Ectodermal cell (in vitro differentiated cells): Measurements from ENCODE around the gene TRIM40.
A peak's percentile ranks its signal among the peaks of the same experiment; 100 is the strongest.
"Not testable (repeated sequence)": the region's sequence is repeated elsewhere in the genome, so short reads cannot be mapped to it uniquely, and the experiment has no call there.

Experiments
- H3K27ac ChIP-seq: 2 replicates; pipeline ENCODE4 v1.7.0; 2013; ENCODE audit warnings: mild to moderate bottlenecking, low read depth, low read length; ENCODE audit not compliant: insufficient read depth, poor library complexity, severe bottlenecking
- H3K27me3 ChIP-seq: 2 replicates; pipeline ENCODE4 v1.7.0; 2013; ENCODE audit warnings: mild to moderate bottlenecking, low read length; ENCODE audit not compliant: insufficient read depth, control insufficient read depth, poor library complexity, severe bottlenecking
- H3K36me3 ChIP-seq: one replicate; pipeline ENCODE4 v1.7.0; 2013; ENCODE audit warnings: low read length; ENCODE audit not compliant: control insufficient read depth, insufficient read depth
- H3K4me1 ChIP-seq: one replicate; pipeline ENCODE4 v1.7.0; 2013; ENCODE audit warnings: low read length; ENCODE audit not compliant: control insufficient read depth, insufficient read depth
- H3K4me3 ChIP-seq: 2 replicates; pipeline ENCODE4 v1.7.0; 2013; ENCODE audit warnings: low read depth, low read length, control low read depth; ENCODE audit not compliant: insufficient read depth
- H3K9me3 ChIP-seq: 2 replicates; pipeline ENCODE4 v1.7.0; 2013; ENCODE audit warnings: mild to moderate bottlenecking, low read length, moderate library complexity; ENCODE audit not compliant: control insufficient read depth
- WGBS, 2 experiments: methylation state at CpG; one replicate each; pipeline ENCODE4 v1.1.7; 2013; ENCODE audit warnings: missing lambda C conversion rate in 2 of 2; 5-methylcytosine and 5-hydroxymethylcytosine counted together

The TRIM40 gene

DNA sequence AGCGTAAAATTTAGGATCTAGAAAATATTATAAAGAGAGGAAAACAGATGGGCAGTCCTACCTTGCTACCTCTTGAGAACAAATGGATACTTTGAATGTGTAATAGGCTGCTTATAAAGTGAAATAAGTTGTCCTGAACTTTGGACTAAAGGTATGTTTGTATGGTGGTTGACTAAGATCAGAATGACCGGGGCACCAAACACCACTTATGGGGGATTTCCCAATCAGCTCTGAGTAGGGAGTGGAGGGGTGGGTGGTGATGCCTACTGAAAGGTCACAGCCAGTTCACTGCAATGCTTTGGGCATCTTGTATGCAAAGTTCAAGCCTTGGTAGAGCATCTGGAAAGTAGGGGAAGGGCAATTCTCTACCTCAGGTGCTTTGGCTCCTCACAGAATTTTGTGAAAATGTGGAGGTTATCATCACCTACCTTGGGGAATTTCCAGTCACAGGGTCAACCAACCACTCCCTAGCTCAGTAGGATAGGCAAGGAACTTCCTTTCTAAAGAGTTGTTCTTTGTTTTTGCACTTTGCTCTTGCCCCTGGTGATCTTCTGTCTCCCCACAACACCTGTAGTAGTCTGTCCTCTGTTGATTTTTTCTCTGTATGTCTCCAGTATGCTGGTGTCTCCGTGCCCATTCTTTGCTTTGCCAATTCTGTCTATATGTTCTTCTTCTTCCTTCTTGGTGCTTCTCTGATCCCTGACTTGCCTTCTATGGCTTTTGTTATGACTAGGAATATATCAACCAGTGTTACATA, 22.8 kb upstream of the TRIM40 start, which contains the start of gene TRIM31:
TSS of gene TRIM31 (minus strand) at position 88 of the 757 bp plus-strand sequence. CDS start 285 bp downstream, outside the sequence.
- Histone ChIP-seq H3K9me3 (no peaks in the 10 kb centered on the region), H3K4me3 (no peak within 1 kb of the TSS), H3K36me3 (no peaks in the 10 kb centered on the region), H3K4me1 (no peaks in the 10 kb centered on the region), H3K27ac (no peak within 1 kb of the TSS), H3K27me3 (peaks cover 45% of the 10 kb centered on the region)
- 86 to 87% methylated on average over 3 of the region's 3 CpGs for WGBS, 2 experiments

GRCh38 chr6:30113841-30114240, 22.1 kb upstream of the TRIM40 start:
- Histone ChIP-seq H3K27me3 (peaks cover 45% of the 10 kb centered on the region), H3K9me3 (no peaks in the 10 kb centered on the region), H3K27ac (no peak overlapping the region), H3K4me1 (no peaks in the 10 kb centered on the region), H3K4me3 (no peak overlapping the region), H3K36me3 (no peaks in the 10 kb centered on the region)
- WGBS, 2 experiments = 88% methylated on average over 1 of the region's 1 CpG; no CpG with 5 or more reads in 1 of the 2 experiments

DNA sequence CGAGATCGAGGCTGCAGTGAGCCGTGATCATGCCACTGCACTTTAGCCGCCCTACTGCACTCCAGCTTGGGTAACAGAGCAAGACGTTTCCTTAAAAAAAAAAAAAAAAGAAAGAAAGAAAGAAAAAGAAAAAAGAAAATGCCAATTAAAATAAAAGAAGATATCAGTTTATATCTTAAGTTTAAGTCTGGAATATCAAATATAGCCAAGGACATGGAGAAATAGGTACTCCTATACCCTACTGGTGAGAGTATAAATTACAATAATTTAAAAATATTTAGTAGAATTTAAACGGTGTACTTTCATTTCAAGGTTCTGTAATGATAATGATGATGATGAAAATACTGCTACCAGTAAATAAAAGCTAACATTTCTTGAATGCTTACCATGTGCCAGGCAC, 19.2 kb upstream of the TRIM40 start:
- WGBS, 2 experiments = 92 to 95% methylated on average over 4 to 6 of the region's 6 CpGs
- H3K4me3 ChIP-seq = no peak overlapping the region
- no peaks in the 10 kb centered on the region for H3K9me3 ChIP-seq
- H3K27ac ChIP-seq = no peak overlapping the region
- H3K27me3 ChIP-seq = peaks cover 28% of the 10 kb centered on the region
- H3K4me1 ChIP-seq = no peaks in the 10 kb centered on the region
- H3K36me3 ChIP-seq = no peaks in the 10 kb centered on the region

DNA sequence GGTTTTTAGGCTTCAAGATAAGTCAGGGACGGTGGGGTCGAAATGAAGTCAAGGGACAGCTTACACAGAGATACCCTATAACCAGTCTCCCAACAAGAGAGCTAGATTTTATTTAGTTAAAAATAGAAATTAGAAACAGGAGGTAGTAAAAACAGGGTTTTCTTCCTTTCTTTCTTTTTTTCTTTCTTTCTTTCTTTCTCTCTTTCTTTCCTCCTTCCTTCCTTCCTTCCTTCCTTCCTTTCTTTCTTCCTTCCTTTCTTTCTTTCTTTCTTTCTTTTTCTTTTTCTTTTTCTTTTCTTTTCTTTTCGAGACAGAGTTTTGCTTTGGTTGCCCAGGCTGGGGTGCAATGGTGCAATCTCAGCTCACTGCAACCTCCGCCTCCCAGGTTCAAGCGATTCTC, 17.2 kb upstream of the TRIM40 start:
- not testable (repeated sequence) for H3K9me3 ChIP-seq, H3K36me3 ChIP-seq, H3K4me1 ChIP-seq, H3K27ac ChIP-seq, H3K4me3 ChIP-seq
- H3K27me3 ChIP-seq = peaks cover 13% of the 10 kb centered on the region
- WGBS, 2 experiments = 89 to 97% methylated on average over 3 to 5 of the region's 5 CpGs

DNA sequence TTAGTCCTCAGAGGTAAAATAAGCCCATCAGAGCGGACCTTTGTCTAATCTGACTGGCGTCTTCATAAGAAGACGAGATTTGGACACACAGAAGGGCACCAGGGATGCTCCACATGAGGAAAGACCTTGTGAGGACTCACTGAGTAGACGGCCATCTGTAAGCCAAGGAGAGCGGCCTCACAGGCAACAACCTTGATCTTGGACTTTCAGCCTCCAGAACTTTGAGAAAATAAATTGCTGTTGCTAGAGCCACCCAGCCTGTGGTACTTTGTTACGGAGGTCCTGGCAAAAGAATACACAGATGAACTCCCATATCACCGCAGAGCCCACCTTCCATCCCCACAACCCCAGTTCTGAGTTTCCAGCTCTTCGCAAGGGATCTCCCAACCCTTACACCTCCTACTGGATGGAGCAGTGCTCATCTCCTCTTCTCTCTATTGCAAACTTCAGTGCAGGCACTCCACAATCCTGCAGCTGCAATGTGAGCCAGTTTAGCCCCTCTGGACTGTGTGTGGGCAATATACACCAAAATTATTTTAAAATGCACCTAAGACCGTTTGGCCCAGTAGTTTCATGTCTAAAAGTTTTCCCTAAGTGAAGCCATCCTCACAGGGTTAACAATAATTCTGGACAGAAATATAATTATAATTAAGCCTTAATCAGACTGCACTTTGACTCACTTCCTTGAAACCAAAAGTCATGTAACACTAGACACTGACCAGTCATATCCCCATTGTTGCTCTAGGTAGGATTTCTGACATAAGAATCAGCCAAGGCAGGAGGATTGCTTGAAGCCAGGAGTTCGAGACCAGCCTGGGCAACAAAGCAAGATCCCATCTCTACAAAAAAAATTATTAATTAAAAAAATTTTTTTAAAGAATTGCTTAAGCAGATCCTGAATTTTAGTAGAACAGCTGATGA, 14.2 kb upstream of the TRIM40 start:
- H3K4me1 ChIP-seq = no peaks in the 10 kb centered on the region
- H3K27me3 ChIP-seq = peaks cover 30% of the 10 kb centered on the region
- no peaks in the 10 kb centered on the region for H3K36me3 ChIP-seq
- no peaks in the 10 kb centered on the region for H3K9me3 ChIP-seq
- no peak overlapping the region for H3K27ac ChIP-seq
- no peak overlapping the region for H3K4me3 ChIP-seq
- WGBS, 2 experiments = 87 to 92% methylated on average over 9 to 10 of the region's 10 CpGs

DNA sequence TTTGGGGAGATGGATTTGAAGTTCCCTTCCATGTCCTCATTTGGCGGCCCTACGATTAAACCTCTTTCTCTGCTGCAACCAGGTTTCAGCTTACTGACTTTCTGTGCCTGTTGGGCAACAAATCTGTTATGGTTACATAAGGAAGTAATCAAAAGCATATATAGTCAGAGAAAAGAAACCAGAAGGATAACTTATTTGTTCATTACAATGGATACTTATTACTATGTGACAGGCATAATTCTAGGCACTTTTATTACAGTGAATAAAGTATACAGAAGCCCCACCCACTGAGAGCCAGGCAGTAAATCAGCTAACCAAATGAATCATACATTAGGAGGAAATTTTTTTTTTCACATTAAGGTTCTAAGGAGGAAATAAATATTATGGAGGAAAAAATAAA, 13.4 kb upstream of the TRIM40 start:
- 48% methylated on average over 2 of the region's 2 CpGs for WGBS, 2 experiments
- Histone ChIP-seq H3K36me3 (no peaks in the 10 kb centered on the region), H3K27me3 (peaks cover 38% of the 10 kb centered on the region), H3K4me1 (no peaks in the 10 kb centered on the region), H3K9me3 (no peaks in the 10 kb centered on the region), H3K27ac (no peak overlapping the region), H3K4me3 (no peak overlapping the region)

- peak overlapping the region; percentile 0 for H3K4me3 ChIP-seq
- WGBS, 2 experiments = 1 to 2% methylated on average over 50 of the region's 50 CpGs
- H3K27me3 ChIP-seq = peaks cover 88% of the 10 kb centered on the region
- no peak overlapping the region for H3K27ac ChIP-seq
- H3K4me1 ChIP-seq = no peaks in the 10 kb centered on the region
- no peaks in the 10 kb centered on the region for H3K36me3 ChIP-seq
- no peaks in the 10 kb centered on the region for H3K9me3 ChIP-seq
Observed at GRCh38 chr6:30127238-30128093, 8.5 kb upstream of the TRIM40 start.

DNA sequence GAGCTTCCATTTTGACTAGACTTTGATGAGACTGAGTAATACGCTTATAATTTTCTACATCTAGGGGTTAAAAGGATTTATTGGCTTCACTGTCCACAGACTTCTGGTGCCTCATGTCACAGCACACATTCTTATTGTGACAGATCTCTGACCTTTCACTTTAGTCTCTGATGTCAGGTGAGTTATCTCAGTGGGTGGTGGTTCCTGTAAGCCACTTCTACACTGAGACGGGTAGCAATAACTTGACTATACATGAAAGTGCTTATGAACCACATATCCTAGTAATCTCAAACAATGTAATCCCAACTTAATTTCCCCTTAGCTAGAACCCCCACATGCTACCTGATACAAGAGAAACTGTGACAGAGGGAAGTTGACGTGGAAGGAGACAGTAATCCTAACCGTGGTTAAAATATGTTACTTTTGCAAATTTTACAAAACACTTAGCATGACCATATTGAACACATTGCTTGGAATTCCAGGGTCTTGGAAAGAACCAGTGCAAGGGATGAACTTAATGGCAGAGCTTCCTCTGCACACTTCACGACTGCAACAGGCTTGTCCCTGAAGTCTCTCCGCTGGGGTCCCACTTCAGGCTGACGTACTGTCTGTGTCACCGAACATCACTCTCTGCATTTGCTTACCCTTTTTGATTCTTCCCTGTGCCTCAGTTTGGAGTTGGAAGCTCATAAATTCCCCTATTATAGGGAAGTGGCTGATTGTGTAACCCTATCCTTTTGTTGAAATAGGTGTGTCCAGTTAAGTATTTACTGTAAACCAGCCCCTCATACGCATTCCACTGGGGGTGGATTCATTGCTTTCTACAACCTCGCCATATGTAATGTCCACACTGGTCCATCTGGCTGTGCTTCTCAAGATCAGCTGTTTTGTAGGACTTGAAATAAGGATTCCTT, 6.4 kb upstream of the TRIM40 start:
- H3K36me3 ChIP-seq = no peaks in the 10 kb centered on the region
- H3K27me3 ChIP-seq = peaks cover 88% of the 10 kb centered on the region
- H3K4me1 ChIP-seq = no peaks in the 10 kb centered on the region
- H3K4me3 ChIP-seq = no peak overlapping the region
- no peak overlapping the region for H3K27ac ChIP-seq
- H3K9me3 ChIP-seq = no peaks in the 10 kb centered on the region
- 79 to 83% methylated on average over 10 of the region's 10 CpGs for WGBS, 2 experiments

GRCh38 chr6:30130179-30130679, 5.7 kb upstream of the TRIM40 start:
- H3K4me3 ChIP-seq = no peak overlapping the region
- 75 to 81% methylated on average over 4 of the region's 4 CpGs for WGBS, 2 experiments
- no peak overlapping the region for H3K27ac ChIP-seq
- H3K9me3 ChIP-seq = no peaks in the 10 kb centered on the region
- no peaks in the 10 kb centered on the region for H3K4me1 ChIP-seq
- H3K36me3 ChIP-seq = no peaks in the 10 kb centered on the region
- H3K27me3 ChIP-seq = peaks cover 81% of the 10 kb centered on the region
